H1 (cell line): ENCODE data around the gene DYNLRB1. TPM values are rescaled to one million over a fixed set of nuclear protein-coding genes. Genes with fewer than 3 reads are reported as not detected.

Experiments
- CTCF ChIA-PET: fragments of 300-600 bp; sonication (Branson Sonifier 250); formaldehyde crosslinking; loops from one replicate; lab custom pipeline; 2021; ENCODE audit not compliant: partially characterized antibody; lab: Charles Lee
- POLR2A ChIA-PET: fragments of 300-600 bp; sonication (Branson Sonifier 250); formaldehyde crosslinking; loops from one replicate; lab custom pipeline; 2021; ENCODE audit warnings: inconsistent platforms; ENCODE audit not compliant: partially characterized antibody; lab: Charles Lee
- DNase-seq, 2 experiments: peaks; one replicate each; pipeline versions ENCODE4 v3.0.0 to v3.0.0-alpha.2; 2010 to 2022; ENCODE audit warnings: low spot score in 2 of 2, low read depth in 1 of 2, mixed read lengths in 1 of 2
- FAIRE-seq: peaks from 2 replicates; lab custom pipeline; 2011; peaks lifted over from hg19 to GRCh38; lab: Jason Lieb, UNC
- H2AFZ ChIP-seq: 2 replicates; pipeline ENCODE4 v1.8.1; 2012; ENCODE audit warnings: low read length, inconsistent platforms
- H2AK5ac ChIP-seq: 2 replicates; pipeline ENCODE4 v1.6.1; 2013; ENCODE audit warnings: low read depth, low read length
- H2BK120ac ChIP-seq: replicated peaks from 2 replicates; pipeline ENCODE3; 2013; ENCODE audit warnings: low read depth, low read length, inconsistent platforms
- H2BK12ac ChIP-seq: 2 replicates; pipeline ENCODE4 v1.6.1; 2013; ENCODE audit warnings: low read depth, low read length
- H2BK15ac ChIP-seq: 2 replicates; pipeline ENCODE4 v1.6.1; 2013; ENCODE audit warnings: low read length
- H2BK20ac ChIP-seq: 2 replicates; pipeline ENCODE4 v1.6.1; 2013; ENCODE audit warnings: low read length
- H2BK5ac ChIP-seq: 2 replicates; pipeline ENCODE4 v1.6.1; 2013; ENCODE audit warnings: low read depth, low read length
- H3K14ac ChIP-seq: 2 replicates; pipeline ENCODE4 v1.6.1; 2013; ENCODE audit warnings: inconsistent platforms; ENCODE audit not compliant: insufficient read length
- H3K18ac ChIP-seq: 2 replicates; pipeline ENCODE4 v1.6.1; 2013; ENCODE audit warnings: low read length; ENCODE audit errors: extremely low read depth
- H3K23ac ChIP-seq: 2 replicates; pipeline ENCODE4 v1.6.1; 2013; ENCODE audit warnings: inconsistent platforms; ENCODE audit not compliant: insufficient read length
- H3K23me2 ChIP-seq: 2 replicates; pipeline ENCODE4 v1.6.1; 2013; ENCODE audit warnings: low read depth, low read length
- H3K27ac ChIP-seq: 2 replicates; pipeline ENCODE4 v1.6.1; 2011; ENCODE audit warnings: low read depth, low read length, inconsistent platforms
- H3K27me3 ChIP-seq, 4 experiments: replicated peaks in 1 of 4; 1 replicate in 1 of 4; 2 replicates in 3 of 4; pipeline versions ENCODE4 v1.6.1 to v1.8.1; 2011 to 2013; ENCODE audit warnings: low read length in 3 of 4, mild to moderate bottlenecking in 3 of 4, inconsistent platforms in 2 of 4, mixed read lengths in 2 of 4, moderate library complexity in 1 of 4; ENCODE audit not compliant: control insufficient read depth in 3 of 4, insufficient read depth in 3 of 4; ENCODE audit errors: extremely low read depth in 1 of 4
- H3K36me3 ChIP-seq, 4 experiments: 2 replicates each; pipeline versions ENCODE4 v1.6.1 to v1.8.1; 2011 to 2013; ENCODE audit warnings: mild to moderate bottlenecking in 4 of 4, low read length in 3 of 4, moderate library complexity in 2 of 4, control low read depth in 1 of 4, inconsistent platforms in 1 of 4; ENCODE audit not compliant: insufficient read depth in 4 of 4, control insufficient read depth in 2 of 4
- H3K4ac ChIP-seq: replicated peaks from 2 replicates; pipeline ENCODE3; 2013; ENCODE audit warnings: low read length, low read depth, mixed read lengths, inconsistent platforms; ENCODE audit not compliant: insufficient read length
- H3K4me1 ChIP-seq, 4 experiments: replicated peaks in 1 of 4; 1 replicate in 1 of 4; 2 replicates in 3 of 4; pipeline versions ENCODE4 v1.6.1 to v1.8.1; 2011 to 2013; ENCODE audit warnings: low read length in 3 of 4, inconsistent platforms in 2 of 4, mixed read lengths in 1 of 4; ENCODE audit not compliant: insufficient read depth in 4 of 4, control insufficient read depth in 3 of 4
- H3K4me2 ChIP-seq, 2 experiments: 2 replicates each; pipeline versions ENCODE4 v1.6.1 to v1.8.1; 2011 to 2013; ENCODE audit warnings: low read depth in 2 of 2, low read length in 2 of 2, control low read depth in 1 of 2, inconsistent platforms in 1 of 2, mild to moderate bottlenecking in 1 of 2; ENCODE audit not compliant: insufficient read depth in 1 of 2
- H3K4me3 ChIP-seq, 4 experiments: fragments of 200-600, 300-600 bp in 1 of 4; sonication (generic), shearing (Covaris generic), sonication (Bioruptor Twin) in 1 of 4; 2 replicates each; pipeline versions ENCODE4 v1.5.1 to v1.8.1; 2011 to 2016; ENCODE audit warnings: low read length in 4 of 4, low read depth in 3 of 4, control low read depth in 2 of 4, inconsistent platforms in 2 of 4, mild to moderate bottlenecking in 2 of 4, mixed read lengths in 1 of 4, moderate library complexity in 1 of 4; ENCODE audit not compliant: insufficient read depth in 2 of 4; ENCODE audit errors: extremely low read depth in 1 of 4
- H3K56ac ChIP-seq: replicated peaks from 2 replicates; pipeline ENCODE3; 2013; ENCODE audit warnings: low read depth, mild to moderate bottlenecking, mixed read lengths, low read length, inconsistent platforms; ENCODE audit not compliant: insufficient read length
- H3K79me1 ChIP-seq: 2 replicates; pipeline ENCODE4 v1.6.1; 2013; ENCODE audit warnings: low read depth, low read length, control low read depth
- H3K79me2 ChIP-seq, 2 experiments: 2 replicates each; pipeline versions ENCODE4 v1.6.1 to v1.8.1; 2012 to 2013; ENCODE audit warnings: low read length in 2 of 2, mild to moderate bottlenecking in 2 of 2, inconsistent platforms in 1 of 2; ENCODE audit not compliant: insufficient read depth in 2 of 2, control insufficient read depth in 1 of 2
- H3K9ac ChIP-seq, 4 experiments: replicated peaks in 1 of 4; 1 replicate in 1 of 4; 2 replicates in 3 of 4; pipeline versions ENCODE4 v1.6.1 to v1.8.1; 2011 to 2013; ENCODE audit warnings: low read depth in 3 of 4, low read length in 3 of 4, control low read depth in 2 of 4, mild to moderate bottlenecking in 2 of 4, moderate library complexity in 2 of 4, inconsistent platforms in 1 of 4; ENCODE audit errors: extremely low read depth in 1 of 4
- H3K9me3 ChIP-seq, 2 experiments: 2 replicates each; pipeline versions ENCODE4 v1.6.1 to v1.8.1; 2012 to 2013; ENCODE audit warnings: mild to moderate bottlenecking in 2 of 2, moderate library complexity in 2 of 2, control low read depth in 1 of 2, inconsistent platforms in 1 of 2, low read depth in 1 of 2, low read length in 1 of 2, mixed read lengths in 1 of 2; ENCODE audit not compliant: insufficient read depth in 2 of 2
- H4K20me1 ChIP-seq, 2 experiments: replicated peaks in 1 of 2; 2 replicates each; pipeline versions ENCODE3 to v1.8.1; 2011 to 2013; ENCODE audit warnings: inconsistent platforms in 2 of 2, low read length in 2 of 2, mild to moderate bottlenecking in 1 of 2; ENCODE audit not compliant: insufficient read depth in 2 of 2, control insufficient read depth in 1 of 2
- H4K5ac ChIP-seq: 2 replicates; pipeline ENCODE4 v1.6.1; 2013; ENCODE audit warnings: low read length, low read depth, mixed read lengths, inconsistent platforms; ENCODE audit not compliant: insufficient read length
- H4K8ac ChIP-seq: 2 replicates; pipeline ENCODE4 v1.8.0; 2013; ENCODE audit warnings: mild to moderate bottlenecking, moderate library complexity, low read length, inconsistent platforms; ENCODE audit not compliant: insufficient read depth; ENCODE audit errors: extremely low read depth
- H4K91ac ChIP-seq: replicated peaks from 2 replicates; pipeline ENCODE3; 2013; ENCODE audit warnings: low read length, mixed read lengths, inconsistent platforms; ENCODE audit not compliant: insufficient read length
- SP4 ChIP-seq: IDR thresholded peaks from 2 replicates; pipeline ENCODE4 v1.6.1; 2012; ENCODE audit warnings: low read length, inconsistent platforms
- TAF1 ChIP-seq: IDR thresholded peaks from 2 replicates; pipeline ENCODE4 v1.6.1; 2011; ENCODE audit warnings: mild to moderate bottlenecking, low read depth, low read length
- WGBS, 2 experiments: shearing (Covaris generic) in 1 of 2; methylation state at CpG; one replicate each; pipeline versions ENCODE4 v1.1.6 to v1.1.7; 2013 to 2015; ENCODE audit warnings: low lambda C conversion rate in 2 of 2, mixed read lengths in 2 of 2, inconsistent platforms in 1 of 2, low coverage in 1 of 2, missing lambda C conversion rate in 1 of 2; ENCODE audit not compliant: insufficient replicate concordance in 2 of 2, insufficient coverage in 1 of 2, insufficient read length in 1 of 2; ENCODE audit errors: extremely low coverage in 1 of 2, missing lambda C conversion rate in 1 of 2; 5-methylcytosine and 5-hydroxymethylcytosine counted together
- polyA plus RNA-seq, 7 experiments: library from polyadenylated mRNA; depleted of rRNA in 3 of 7; stranded (reverse) in 5 of 7; unstranded in 2 of 7; fragments of >200 nt in 5 of 7; fragments of 200-250 nt in 2 of 7; gene quantifications; 1 replicate in 5 of 7; 2 replicates in 1 of 7; 4 replicates in 1 of 7; pipeline versions ENCODE4 v1.2.1 to v1.2.3, GENCODE V29; 2011 to 2013; ENCODE audit warnings: missing spikeins in 2 of 7, mixed read lengths in 2 of 7
- total RNA-seq: library from RNA; stranded (reverse); fragmentation: NEBNext Ultra II Directional; extraction: Animal tissue kit (Norgen Biotek cat#: 25700); gene quantifications from 2 replicates; pipeline ENCODE4 v1.2.1, GENCODE V29; 2021

The DYNLRB1 gene
- total and polyA plus RNA-seq, 2 of the 8 experiments (the other 6 are each of a cell fraction or from before 2014, with no cell fraction given) = 109 to 214 TPM

- POLR2A ChIA-PET = no interaction called here
- no peak overlapping the region for H3K27ac ChIP-seq
- CTCF ChIA-PET = interaction anchor here (1.4 to 3.8 kb wide), 2 partner anchors 165 to 228 kb away, joined by 3 to 18 read pairs; no protein-coding TSS in a partner anchor
- peaks cover 2 to 3% of the 10 kb centered on the region in 2 experiments for H4K20me1 ChIP-seq
- no peak overlapping the region for H2BK12ac ChIP-seq
- no peak overlapping the region for H4K5ac ChIP-seq
- H2BK5ac ChIP-seq = no peak overlapping the region
- H3K14ac ChIP-seq = no peak overlapping the region
- H3K36me3 ChIP-seq = peaks cover 2 to 10% (median 6%) of the 10 kb centered on the region in 4 experiments; a peak in 5 of 8 replicates
- no peaks in the 10 kb centered on the region for H3K79me2 ChIP-seq
- H2AFZ ChIP-seq = no peak overlapping the region
- no peak for TF ChIP-seq SP4
- TF ChIP-seq TAF1 = no peak
- FAIRE-seq = no peak
- H2AK5ac ChIP-seq = no peak overlapping the region
- H2BK20ac ChIP-seq = no peak overlapping the region
- WGBS, 2 experiments = 90% methylated on average over 16 of the region's 16 CpGs; no CpG with 5 or more reads in 1 of the 2 experiments
- H3K9ac ChIP-seq = no peak overlapping the region
- H4K91ac ChIP-seq = no peak overlapping the region
- H3K56ac ChIP-seq = no peak overlapping the region
- H3K23me2 ChIP-seq = peaks cover 5% of the 10 kb centered on the region; the same call in 1 of the 2 replicates
- no peak overlapping the region for H3K23ac ChIP-seq
- no peak overlapping the region for H2BK15ac ChIP-seq
- no peaks in the 10 kb centered on the region for H3K79me1 ChIP-seq
- H2BK120ac ChIP-seq = no peak overlapping the region
- H3K4me3 ChIP-seq = no peak overlapping the region
- no peak overlapping the region for H3K4ac ChIP-seq
- H4K8ac ChIP-seq = no peak overlapping the region
- H3K27me3 ChIP-seq = no peaks in the 10 kb centered on the region
- H3K9me3 ChIP-seq = no peaks in the 10 kb centered on the region
- H3K4me2 ChIP-seq = no peak overlapping the region
- no peak overlapping the region for H3K18ac ChIP-seq
- no peak for DNase-seq
- H3K4me1 ChIP-seq = peaks cover 0 to 8% (median 2%) of the 10 kb centered on the region in 4 experiments; a peak in 3 of 7 replicates
These were observed 25.7 kb downstream of the DYNLRB1 start for GRCh38 chr20:34541917-34542316.
